GM21723 (cell line): ENCODE data around the gene FAM53B.

ENCODE experiments used
- ATAC-seq: cut with Tn5 transposase; IDR thresholded peaks from one replicate; pipeline ENCODE4 v1.9.1; 2021; ENCODE audit warnings: mild to moderate bottlenecking, moderate library complexity; ENCODE audit not compliant: unreplicated experiment

Gene FAM53B

GRCh38 chr10:124603376-124604213 lies 140.6 kb downstream of the FAM53B start:
- no peak for ATAC-seq

- ATAC-seq, result no peak
Observed at GRCh38 chr10:124602646-124603365, 141.4 kb downstream of the FAM53B start.

- ATAC-seq, result no peak
Observed at GRCh38 chr10:124602121-124602561, 142.0 kb downstream of the FAM53B start.

- ATAC-seq, result no peak
Observed at GRCh38 chr10:124601431-124602120, 142.6 kb downstream of the FAM53B start.

GRCh38 chr10:124601016-124601415 lies 143.2 kb downstream of the FAM53B start:
- ATAC-seq, result no peak

- ATAC-seq, result no peak
Observed at GRCh38 chr10:124600051-124600880, 143.9 kb downstream of the FAM53B start.

- ATAC-seq, result no peak
Observed at GRCh38 chr10:124599588-124600050, 144.6 kb downstream of the FAM53B start.

- no peak for ATAC-seq
Observed at GRCh38 chr10:124598773-124599587, 145.2 kb downstream of the FAM53B start.

GRCh38 chr10:124598196-124598595 lies 146.0 kb downstream of the FAM53B start:
- no peak for ATAC-seq

- no peak for ATAC-seq
Observed at GRCh38 chr10:124597846-124598165, 146.4 kb downstream of the FAM53B start.

GRCh38 chr10:124596962-124597845 lies 147.0 kb downstream of the FAM53B start:
- ATAC-seq, result no peak

- ATAC-seq, result no peak
Observed at GRCh38 chr10:124596116-124596785, 147.9 kb downstream of the FAM53B start.

GRCh38 chr10:124595143-124595883 lies 148.9 kb downstream of the FAM53B start:
- ATAC-seq, result no peak

GRCh38 chr10:124594240-124594639 lies 149.9 kb downstream of the FAM53B start:
- ATAC-seq, result no peak

GRCh38 chr10:124593431-124593985 lies 150.7 kb downstream of the FAM53B start:
- no peak for ATAC-seq

- no peak for ATAC-seq
Observed at GRCh38 chr10:124592736-124593430, 151.3 kb downstream of the FAM53B start.

GRCh38 chr10:124592101-124592500 lies 152.1 kb downstream of the FAM53B start:
- ATAC-seq, result no peak
